ENCODE data around the gene XIRP2. TPM values are rescaled to one million over a fixed set of nuclear protein-coding genes. Genes with fewer than 3 reads are reported as not detected.

XIRP2 gene
- total RNA-seq, 1 donor from 2014 or later = 2.9 TPM

- DNase-seq (ENCODE audit: low spot score) (no peak), ATAC-seq (no peak)
- intact Hi-C loops (cut with DNase I) = no loop called here
Measured at GRCh38 chr2:167182403-167182802, 294.1 kb downstream of the XIRP2 start.

GRCh38 chr2:167183931-167184330 is 295.7 kb downstream of the XIRP2 start:
- intact Hi-C loops (cut with DNase I) = no loop called here
- ATAC-seq = no peak

GRCh38 chr2:167186465-167186864 is 298.2 kb downstream of the XIRP2 start:
- intact Hi-C loops (cut with DNase I) = no loop called here
- ATAC-seq = no peak

More at GRCh38 chr2:167183931-167184330, 295.7 kb downstream of the XIRP2 start:
- no peak for DNase-seq (ENCODE audit: low spot score)

GRCh38 chr2:167187049-167187727 is 298.9 kb downstream of the XIRP2 start:
- intact Hi-C loops (cut with DNase I) = no loop called here
- no peak for ATAC-seq
- DNase-seq (ENCODE audit: low spot score) = no peak

More at GRCh38 chr2:167186465-167186864, 298.2 kb downstream of the XIRP2 start:
- no peak for DNase-seq (ENCODE audit: low spot score)

GRCh38 chr2:167187978-167188967 is 300.0 kb downstream of the XIRP2 start:
- DNase-seq (ENCODE audit: low spot score) = no peak
- intact Hi-C loops (cut with DNase I) = no loop called here
- ATAC-seq = peak; percentile 72

GRCh38 chr2:167190053-167190452 is 301.8 kb downstream of the XIRP2 start:
- ATAC-seq (peak; percentile 71), DNase-seq (ENCODE audit: low spot score) (no peak)
- intact Hi-C loops (cut with DNase I) = no loop called here

GRCh38 chr2:167191588-167191987 is 303.3 kb downstream of the XIRP2 start:
- DNase-seq (ENCODE audit: low spot score) (no peak), ATAC-seq (no peak)
- intact Hi-C loops (cut with DNase I) = no loop called here

GRCh38 chr2:167192833-167193232 is 304.6 kb downstream of the XIRP2 start:
- ATAC-seq (no peak), DNase-seq (ENCODE audit: low spot score) (no peak)
- intact Hi-C loops (cut with DNase I) = no loop called here

- intact Hi-C loops (cut with DNase I) = no loop called here
- ATAC-seq (peak; percentile 55), DNase-seq (ENCODE audit: low spot score) (no peak)
Measured at GRCh38 chr2:167196461-167197252, 308.4 kb downstream of the XIRP2 start.

- intact Hi-C loops (cut with DNase I) = no loop called here
- DNase-seq (ENCODE audit: low spot score) (no peak), ATAC-seq (no peak)
Measured at GRCh38 chr2:167198009-167198408, 309.7 kb downstream of the XIRP2 start.

GRCh38 chr2:167198576-167198975 is 310.3 kb downstream of the XIRP2 start:
- no peak for ATAC-seq
- intact Hi-C loops (cut with DNase I) = no loop called here
- no peak for DNase-seq (ENCODE audit: low spot score)

GRCh38 chr2:167200019-167200418 is 311.7 kb downstream of the XIRP2 start:
- intact Hi-C loops (cut with DNase I) = no loop called here
- no peak for ATAC-seq
- no peak for DNase-seq (ENCODE audit: low spot score)

GRCh38 chr2:167209784-167210183 is 321.5 kb downstream of the XIRP2 start:
- ATAC-seq = peak; percentile 73
- intact Hi-C loops (cut with DNase I) = no loop called here
- DNase-seq (ENCODE audit: low spot score) = no peak

GRCh38 chr2:167212014-167212648 is 323.9 kb downstream of the XIRP2 start:
- no peak for ATAC-seq
- DNase-seq (ENCODE audit: low spot score) = no peak
- intact Hi-C loops (cut with DNase I) = no loop called here

GRCh38 chr2:167215595-167215994 is 327.3 kb downstream of the XIRP2 start:
- ATAC-seq (no peak), DNase-seq (ENCODE audit: low spot score) (no peak)
- intact Hi-C loops (cut with DNase I) = no loop called here

- ATAC-seq = no peak
Measured at GRCh38 chr2:167237478-167237877, 349.2 kb downstream of the XIRP2 start.

GRCh38 chr2:167240671-167241070 is 352.4 kb downstream of the XIRP2 start:
- ATAC-seq (no peak), DNase-seq (ENCODE audit: low spot score) (no peak)
- intact Hi-C loops (cut with DNase I) = no loop called here

More at GRCh38 chr2:167237478-167237877, 349.2 kb downstream of the XIRP2 start:
- no peak for DNase-seq (ENCODE audit: low spot score)
- intact Hi-C loops (cut with DNase I) = no loop called here

GRCh38 chr2:167249197-167249596 is 360.9 kb downstream of the XIRP2 start:
- ATAC-seq = no peak
- no peak for DNase-seq (ENCODE audit: low spot score)
- intact Hi-C loops (cut with DNase I) = no loop called here

- intact Hi-C loops (cut with DNase I) = no loop called here
- DNase-seq (ENCODE audit: low spot score) = no peak
- no peak for ATAC-seq
Measured at GRCh38 chr2:167253025-167253424, 364.7 kb downstream of the XIRP2 start.

Data from sciatic nerve (tissue), 2 donors.